Tibial nerve (tissue), 4 donors: ENCODE results near the gene C1QA.

Source experiments
- CTCF ChIP-seq, 5 experiments: fragments of 200-600 bp in 3 of 5; fragments of 450-650 bp in 2 of 5; sonication (generic) in 3 of 5; IDR thresholded peaks; one replicate each; pipeline ENCODE4 v1.5.1; 2016 to 2019; ENCODE audit warnings: antibody characterized with exemption in 5 of 5, mild to moderate bottlenecking in 3 of 5, moderate library complexity in 2 of 5
- EP300 ChIP-seq, 2 donors: sonication (generic); formaldehyde crosslinking; IDR thresholded peaks; one replicate each; pipeline ENCODE4 v1.6.1; 2017; ENCODE audit warnings: antibody characterized with exemption in 2 of 2, mild to moderate bottlenecking in 1 of 2
- POLR2A ChIP-seq, 2 donors: fragments of 450-650 bp; IDR thresholded peaks; one replicate each; pipeline ENCODE4 v1.6.1; 2017; ENCODE audit warnings: antibody characterized with exemption in 2 of 2, mild to moderate bottlenecking in 2 of 2, moderate library complexity in 2 of 2

- TF ChIP-seq EP300 (IDR thresholded peaks at IDR 0.05) (no peak), CTCF (IDR thresholded peaks at IDR 0.05) (no peak), POLR2A (IDR thresholded peaks at IDR 0.05) (no peak)
Measured at GRCh38 chr1:22658385-22659163, 22.1 kb downstream of the C1QA start.
